Fibroblast of mammary gland (primary cell): Measurements from ENCODE around the gene SFT2D2.

Experiments used
- DNase-seq: peaks from one replicate; pipeline ENCODE4 v3.0.0-alpha.2; 2010; ENCODE audit warnings: low read depth
- H3K4me3 ChIP-seq: 2 replicates; pipeline ENCODE4 v1.5.1; 2011; ENCODE audit warnings: low read depth, mild to moderate bottlenecking, low read length, moderate library complexity; ENCODE audit not compliant: control insufficient read depth
- CTCF ChIP-seq: conservative IDR thresholded peaks from 2 replicates; pipeline ENCODE4 v1.5.1; 2011; ENCODE audit warnings: low read depth, low read length, inconsistent platforms; ENCODE audit not compliant: control insufficient read depth, insufficient read depth

Gene SFT2D2

GRCh38 chr1:168291222-168291837 lies 65.5 kb downstream of the SFT2D2 start:
- DNase-seq = no peak
- H3K4me3 ChIP-seq = no peak overlapping the region
- TF ChIP-seq CTCF = no peak

- no peak for TF ChIP-seq CTCF
- H3K4me3 ChIP-seq = no peak overlapping the region
- no peak for DNase-seq
Measured at GRCh38 chr1:168293356-168293755, 67.6 kb downstream of the SFT2D2 start.

GRCh38 chr1:168295411-168296114 lies 69.8 kb downstream of the SFT2D2 start:
- no peak for TF ChIP-seq CTCF
- H3K4me3 ChIP-seq = no peak overlapping the region
- DNase-seq = no peak

- DNase-seq = no peak
- TF ChIP-seq CTCF = no peak
- no peak overlapping the region for H3K4me3 ChIP-seq
Measured at GRCh38 chr1:168297019-168297730, 71.4 kb downstream of the SFT2D2 start.

- TF ChIP-seq CTCF = no peak
- DNase-seq = no peak
Measured at GRCh38 chr1:168298446-168298845, 72.6 kb downstream of the SFT2D2 start.

GRCh38 chr1:168300626-168301025 lies 74.8 kb downstream of the SFT2D2 start:
- no peak for TF ChIP-seq CTCF
- H3K4me3 ChIP-seq = no peak overlapping the region
- DNase-seq = no peak

More at GRCh38 chr1:168298446-168298845, 72.6 kb downstream of the SFT2D2 start:
- no peak overlapping the region for H3K4me3 ChIP-seq
